ENCODE measurements around the gene FUT7.

Gene FUT7

GRCh38 chr9:137032858-137033257 is 970 bp upstream of the FUT7 start:
- no peak for DNase-seq

GRCh38 chr9:137030538-137031527 is 1.1 kb downstream of the FUT7 start:
- DNase-seq, result no peak

GRCh38 chr9:137030006-137030405 is 1.9 kb downstream of the FUT7 start:
- DNase-seq, result no peak

GRCh38 chr9:137029058-137029936 is 2.6 kb downstream of the FUT7 start:
- peak; percentile 87 for DNase-seq

GRCh38 chr9:137028263-137029057 is 3.4 kb downstream of the FUT7 start:
- peak; percentile 82 for DNase-seq

GRCh38 chr9:137027369-137028262 is 4.3 kb downstream of the FUT7 start, which contains the start of gene ABCA2:
Gene ABCA2 (minus strand): TSS chr9:137028237. CDS start chr9:137028140, 97 bp downstream.
- peak; percentile 52 for DNase-seq

- no peak for DNase-seq
Measured at GRCh38 chr9:137026828-137027227, 5.1 kb downstream of the FUT7 start.

GRCh38 chr9:137026384-137026783 is 5.5 kb downstream of the FUT7 start:
- DNase-seq, result no peak

- peak; percentile 80 for DNase-seq
Measured at GRCh38 chr9:137025517-137025966, 6.3 kb downstream of the FUT7 start.

GRCh38 chr9:137023583-137023991 is 8.3 kb downstream of the FUT7 start:
- DNase-seq, result no peak

GRCh38 chr9:137023157-137023556 is 8.7 kb downstream of the FUT7 start:
- DNase-seq, result no peak

GRCh38 chr9:137022662-137023008 is 9.3 kb downstream of the FUT7 start:
- DNase-seq, result no peak

GRCh38 chr9:137021979-137022661 is 9.8 kb downstream of the FUT7 start:
- DNase-seq, result no peak

GRCh38 chr9:137021568-137021978 is 10.3 kb downstream of the FUT7 start:
- DNase-seq, result no peak

- no peak for DNase-seq
Measured at GRCh38 chr9:137020771-137021567, 10.9 kb downstream of the FUT7 start.

GRCh38 chr9:137019891-137020683 is 11.8 kb downstream of the FUT7 start:
- no peak for DNase-seq

GRCh38 chr9:137018761-137019559 is 12.9 kb downstream of the FUT7 start:
- no peak for DNase-seq
